Testis (tissue), 2 donors: ENCODE measurements around the gene PIWIL4.

Experiments
- CTCF ChIP-seq, 3 experiments: fragments of 450-650 bp in 2 of 3; fragments of 200-600 bp in 1 of 3; sonication (generic) in 1 of 3; IDR thresholded peaks; one replicate each; pipeline ENCODE4 v1.5.1; 2016 to 2019; ENCODE audit warnings: antibody characterized with exemption in 3 of 3, mild to moderate bottlenecking in 2 of 3, moderate library complexity in 1 of 3
- POLR2A ChIP-seq: fragments of 450-650 bp; IDR thresholded peaks from one replicate; pipeline ENCODE4 v1.6.1; 2017; ENCODE audit warnings: antibody characterized with exemption, mild to moderate bottlenecking, moderate library complexity

DNA sequence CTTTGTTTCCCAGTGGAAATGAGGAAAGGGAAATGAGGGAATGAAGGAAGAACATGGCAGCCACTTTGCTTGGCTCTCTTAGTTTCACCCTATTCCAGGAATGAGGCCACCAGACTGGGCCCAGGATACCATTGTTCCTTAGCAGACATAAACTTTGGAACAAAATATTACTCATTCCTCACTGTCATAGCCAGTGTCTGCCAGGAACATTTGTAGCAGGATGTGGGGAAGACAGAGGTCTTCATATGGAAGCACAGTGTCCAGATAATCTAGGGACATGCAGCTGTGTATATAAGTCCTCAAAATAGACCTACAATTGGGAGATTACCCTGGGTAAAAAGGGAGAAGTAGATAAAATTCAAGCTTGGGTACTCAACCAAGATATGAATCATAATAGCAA is 38.6 kb upstream of the PIWIL4 start:
- TF ChIP-seq CTCF (IDR thresholded peaks at IDR 0.05) (no peak), POLR2A (no peak)
